HepG2 (cell line): ENCODE results near the gene PYGO2. TPM values are rescaled to one million over a fixed set of nuclear protein-coding genes. Genes with fewer than 3 reads are reported as not detected.
A peak's percentile ranks its signal among the peaks of the same experiment; 100 is the strongest.

Experiments used
- LCORL ChIP-seq, 2 experiments: fragments of 450-650 bp in 1 of 2; sonication (generic) in 1 of 2; formaldehyde crosslinking in 1 of 2; IDR thresholded peaks; 2 replicates each; pipeline versions ENCODE4 v1.5.0 to v1.6.1; 2017 to 2020; ENCODE audit warnings: antibody characterized with exemption in 1 of 2, missing genetic modification reagents in 1 of 2
- MIER3 ChIP-seq: IDR thresholded peaks from 2 replicates; pipeline ENCODE4 v1.6.1; 2016; ENCODE audit warnings: missing compliant biosample characterization, borderline replicate concordance
- NCOR1 ChIP-seq: fragments of 200-600 bp; sonication (generic); IDR thresholded peaks from 2 replicates; pipeline ENCODE4 v1.7.0; 2017; ENCODE audit warnings: antibody characterized with exemption, low read length, borderline replicate concordance
- POLR2AphosphoS5 ChIP-seq: IDR thresholded peaks from 2 replicates; pipeline ENCODE4 v1.6.1; 2012; ENCODE audit warnings: low read depth, low read length
- REL ChIP-seq: sonication (generic); formaldehyde crosslinking; conservative IDR thresholded peaks from 2 replicates; pipeline ENCODE4 v1.8.0; 2022; ENCODE audit warnings: mild to moderate bottlenecking, missing genetic modification reagents, moderate library complexity
- SP2 ChIP-seq: sonication (generic); formaldehyde crosslinking; IDR thresholded peaks from 2 replicates; pipeline ENCODE4 v1.5.1; 2020; ENCODE audit warnings: mild to moderate bottlenecking, missing genetic modification reagents
- USF2 ChIP-seq, 2 experiments: sonication (generic) in 1 of 2; formaldehyde crosslinking in 1 of 2; IDR thresholded peaks; 2 replicates each; pipeline versions ENCODE4 v1.5.1 to v1.6.1; 2011 to 2020; ENCODE audit warnings: borderline replicate concordance in 1 of 2, low read depth in 1 of 2, low read length in 1 of 2, mild to moderate bottlenecking in 1 of 2, missing genetic modification reagents in 1 of 2, moderate library complexity in 1 of 2
- ZBTB7B ChIP-seq: sonication (generic); formaldehyde crosslinking; IDR thresholded peaks from 2 replicates; pipeline ENCODE4 v1.4.0; 2020; ENCODE audit warnings: missing genetic modification reagents
- ZNF230 ChIP-seq: sonication (generic); formaldehyde crosslinking; IDR thresholded peaks from 2 replicates; pipeline ENCODE4 v1.4.0; 2020; ENCODE audit warnings: mild to moderate bottlenecking, missing genetic modification reagents
- ZNF274 ChIP-seq: sonication (generic); formaldehyde crosslinking; IDR thresholded peaks from 2 replicates; pipeline ENCODE4 v1.5.1; 2020; ENCODE audit warnings: mild to moderate bottlenecking, missing genetic modification reagents
- ZNF276 ChIP-seq: sonication (generic); formaldehyde crosslinking; IDR thresholded peaks from 2 replicates; pipeline ENCODE4 v1.4.0; 2020; ENCODE audit warnings: mild to moderate bottlenecking, low read depth, missing genetic modification reagents
- ZNF318 ChIP-seq: sonication (generic); formaldehyde crosslinking; IDR thresholded peaks from 2 replicates; pipeline ENCODE4 v1.4.0; 2020; ENCODE audit warnings: mild to moderate bottlenecking, missing genetic modification reagents
- ZNF761 ChIP-seq: sonication (generic); formaldehyde crosslinking; conservative IDR thresholded peaks from 2 replicates; pipeline ENCODE4 v1.4.0; 2020; ENCODE audit warnings: mild to moderate bottlenecking, missing genetic modification reagents
- polyA plus RNA-seq, 8 experiments: library from polyadenylated mRNA; depleted of rRNA in 3 of 8; stranded (reverse) in 7 of 8; unstranded in 1 of 8; fragments of >200 nt; fragmentation: Illumina TruSeq in 4 of 8; extraction: Trizol in 4 of 8; gene quantifications; 2 replicates each; pipeline versions ENCODE4 v1.2.1 to v1.2.3, GENCODE V29; 2011 to 2016; ENCODE audit warnings: low read depth in 4 of 8, missing spikeins in 1 of 8, mixed read lengths in 1 of 8; ENCODE audit not compliant: insufficient read depth in 1 of 8
- total RNA-seq, 5 experiments: library from RNA; depleted of rRNA; stranded (reverse); fragments of >200 nt; fragmentation: Illumina TruSeq; extraction: Trizol; gene quantifications; 2 replicates each; pipeline ENCODE4 v1.2.3, GENCODE V29; 2016; ENCODE audit warnings: low read depth in 1 of 5
- TF ChIP-seq, protein P1 (sequence below): sonication (generic); formaldehyde crosslinking; IDR thresholded peaks from 2 replicates; pipeline ENCODE4 v1.8.0; 2022; ENCODE audit warnings: missing genetic modification reagents, mild to moderate bottlenecking, borderline replicate concordance

Gene PYGO2
- total and polyA plus RNA-seq, 2 of the 13 experiments (the other 11 are each of a cell fraction or from before 2014, with no cell fraction given) = 20.3 to 21.8 TPM

GRCh38 chr1:154974102-154974807, 12.7 kb upstream of the PYGO2 start, which contains the start of gene CKS1B (continued):
- TF ChIP-seq USF2 (IDR thresholded peaks at IDR 0.05; ENCODE audit: low read depth, low read length) = no peak
- 0 out of 2 replicates have a peak, but pooled peaks have one; percentile 16 for TF ChIP-seq USF2 (CRISPR knock-in tag; IDR thresholded peaks at IDR 0.05; ENCODE audit: borderline replicate concordance)
- TF ChIP-seq ZNF761 (CRISPR knock-in tag) = no peak
- TF ChIP-seq, protein P1, sequence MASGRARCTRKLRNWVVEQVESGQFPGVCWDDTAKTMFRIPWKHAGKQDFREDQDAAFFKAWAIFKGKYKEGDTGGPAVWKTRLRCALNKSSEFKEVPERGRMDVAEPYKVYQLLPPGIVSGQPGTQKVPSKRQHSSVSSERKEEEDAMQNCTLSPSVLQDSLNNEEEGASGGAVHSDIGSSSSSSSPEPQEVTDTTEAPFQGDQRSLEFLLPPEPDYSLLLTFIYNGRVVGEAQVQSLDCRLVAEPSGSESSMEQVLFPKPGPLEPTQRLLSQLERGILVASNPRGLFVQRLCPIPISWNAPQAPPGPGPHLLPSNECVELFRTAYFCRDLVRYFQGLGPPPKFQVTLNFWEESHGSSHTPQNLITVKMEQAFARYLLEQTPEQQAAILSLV = no peak; the same call in 1 of the 2 replicates
- peak; percentile 97; the same call in 1 of the 2 replicates for TF ChIP-seq REL
- TF ChIP-seq ZNF230 (CRISPR knock-in tag) = 0 out of 2 replicates have a peak, but pooled peaks have one; percentile 38
- peak; percentile 97 for TF ChIP-seq SP2 (CRISPR knock-in tag)
- no peak for TF ChIP-seq MIER3 (CRISPR knock-in tag)
- peak; percentile 94 for TF ChIP-seq ZNF276 (CRISPR knock-in tag)
- TF ChIP-seq POLR2AphosphoS5 = 0 out of 2 replicates have a peak, but pooled peaks have one; percentile 26
- TF ChIP-seq ZNF274 (CRISPR knock-in tag) = no peak
- no peak for TF ChIP-seq NCOR1
- TF ChIP-seq LCORL (IDR thresholded peaks at IDR 0.05) = no peak
- TF ChIP-seq LCORL (CRISPR knock-in tag; IDR thresholded peaks at IDR 0.05) = 0 out of 2 replicates have a peak, but pooled peaks have one; percentile 15
- TF ChIP-seq ZNF318 (CRISPR knock-in tag) = 0 out of 2 replicates have a peak, but pooled peaks have one; percentile 60
- peak; percentile 49 for TF ChIP-seq ZBTB7B (CRISPR knock-in tag)
